KMS-11 (cell line): ENCODE results near the gene COL23A1.

Experiments
- H2AFZ ChIP-seq: fragments of 200-600 bp; sonication (generic); 2 replicates; pipeline ENCODE4 v1.6.1; 2016; ENCODE audit warnings: antibody characterized with exemption, mixed run types, low read depth
- H3K27ac ChIP-seq: fragments of 200-600 bp; sonication (generic); 2 replicates; pipeline ENCODE4 v1.6.1; 2016; ENCODE audit warnings: mild to moderate bottlenecking, mixed run types
- H3K27me3 ChIP-seq: fragments of 200-600 bp; sonication (generic); 2 replicates; pipeline ENCODE4 v1.6.1; 2017; ENCODE audit warnings: mild to moderate bottlenecking, low read depth, mixed run types, moderate library complexity; ENCODE audit not compliant: insufficient read depth
- H3K36me3 ChIP-seq: fragments of 200-600 bp; sonication (generic); 2 replicates; pipeline ENCODE4 v1.6.1; 2017; ENCODE audit warnings: mild to moderate bottlenecking, mixed run types; ENCODE audit not compliant: insufficient read depth
- H3K4me1 ChIP-seq: fragments of 200-600 bp; sonication (generic); 2 replicates; pipeline ENCODE4 v1.6.1; 2016; ENCODE audit warnings: mild to moderate bottlenecking, low read depth, mixed run types; ENCODE audit not compliant: poor library complexity, severe bottlenecking
- H3K4me2 ChIP-seq: fragments of 200-600 bp; sonication (generic); 2 replicates; pipeline ENCODE4 v1.7.0; 2016; ENCODE audit warnings: mild to moderate bottlenecking, mixed run types
- H3K4me3 ChIP-seq: fragments of 200-600 bp; sonication (generic); IDR thresholded peaks from 2 replicates; pipeline ENCODE4 v1.6.1; 2017; ENCODE audit warnings: low read depth, low read length, mixed read lengths; ENCODE audit not compliant: insufficient read depth
- H3K79me2 ChIP-seq: fragments of 200-600 bp; sonication (generic); 2 replicates; pipeline ENCODE4 v1.6.1; 2016; ENCODE audit warnings: low read depth, mixed run types; ENCODE audit not compliant: insufficient read depth
- H3K9ac ChIP-seq: fragments of 200-600 bp; sonication (generic); 2 replicates; pipeline ENCODE4 v1.6.1; 2016; ENCODE audit warnings: mild to moderate bottlenecking, mixed run types
- H4K20me1 ChIP-seq: fragments of 200-600 bp; sonication (generic); 2 replicates; pipeline ENCODE4 v1.6.1; 2016; ENCODE audit warnings: mild to moderate bottlenecking, mixed run types; ENCODE audit not compliant: insufficient read depth
- TF ChIP-seq, protein P1 (sequence below): fragments of 200-600 bp; sonication (generic); conservative IDR thresholded peaks from 2 replicates; pipeline ENCODE4 v1.6.1; 2017; ENCODE audit warnings: low read depth, mild to moderate bottlenecking, antibody characterized with exemption, low read length, moderate library complexity, mixed read lengths

COL23A1 gene

GRCh38 chr5:178227929-178228328, 362.3 kb downstream of the COL23A1 start:
- H3K4me1 ChIP-seq = peaks cover 6% of the 10 kb centered on the region
- H3K4me3 ChIP-seq = no peak overlapping the region
- no peak overlapping the region for H3K9ac ChIP-seq
- H3K4me2 ChIP-seq = no peak overlapping the region
- H3K36me3 ChIP-seq = no peaks in the 10 kb centered on the region
- TF ChIP-seq, protein P1, sequence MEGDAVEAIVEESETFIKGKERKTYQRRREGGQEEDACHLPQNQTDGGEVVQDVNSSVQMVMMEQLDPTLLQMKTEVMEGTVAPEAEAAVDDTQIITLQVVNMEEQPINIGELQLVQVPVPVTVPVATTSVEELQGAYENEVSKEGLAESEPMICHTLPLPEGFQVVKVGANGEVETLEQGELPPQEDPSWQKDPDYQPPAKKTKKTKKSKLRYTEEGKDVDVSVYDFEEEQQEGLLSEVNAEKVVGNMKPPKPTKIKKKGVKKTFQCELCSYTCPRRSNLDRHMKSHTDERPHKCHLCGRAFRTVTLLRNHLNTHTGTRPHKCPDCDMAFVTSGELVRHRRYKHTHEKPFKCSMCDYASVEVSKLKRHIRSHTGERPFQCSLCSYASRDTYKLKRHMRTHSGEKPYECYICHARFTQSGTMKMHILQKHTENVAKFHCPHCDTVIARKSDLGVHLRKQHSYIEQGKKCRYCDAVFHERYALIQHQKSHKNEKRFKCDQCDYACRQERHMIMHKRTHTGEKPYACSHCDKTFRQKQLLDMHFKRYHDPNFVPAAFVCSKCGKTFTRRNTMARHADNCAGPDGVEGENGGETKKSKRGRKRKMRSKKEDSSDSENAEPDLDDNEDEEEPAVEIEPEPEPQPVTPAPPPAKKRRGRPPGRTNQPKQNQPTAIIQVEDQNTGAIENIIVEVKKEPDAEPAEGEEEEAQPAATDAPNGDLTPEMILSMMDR = no peak
- H3K79me2 ChIP-seq = peaks cover 18% of the 10 kb centered on the region; the same call in 1 of the 2 replicates
- H3K27me3 ChIP-seq = no peaks in the 10 kb centered on the region
- no peaks in the 10 kb centered on the region for H4K20me1 ChIP-seq
- no peak overlapping the region for H2AFZ ChIP-seq
- no peak overlapping the region for H3K27ac ChIP-seq

GRCh38 chr5:178227138-178227659, 363.0 kb downstream of the COL23A1 start:
- Histone ChIP-seq H3K9ac (no peak overlapping the region), H4K20me1 (no peaks in the 10 kb centered on the region), H2AFZ (no peak overlapping the region), H3K27me3 (no peaks in the 10 kb centered on the region), H3K79me2 (peaks cover 18% of the 10 kb centered on the region; the same call in 1 of the 2 replicates), H3K27ac (no peak overlapping the region), H3K36me3 (no peaks in the 10 kb centered on the region), H3K4me2 (no peak overlapping the region), H3K4me1 (peaks cover 6% of the 10 kb centered on the region), H3K4me3 (no peak overlapping the region)
- TF ChIP-seq, protein P1 = no peak

DNA sequence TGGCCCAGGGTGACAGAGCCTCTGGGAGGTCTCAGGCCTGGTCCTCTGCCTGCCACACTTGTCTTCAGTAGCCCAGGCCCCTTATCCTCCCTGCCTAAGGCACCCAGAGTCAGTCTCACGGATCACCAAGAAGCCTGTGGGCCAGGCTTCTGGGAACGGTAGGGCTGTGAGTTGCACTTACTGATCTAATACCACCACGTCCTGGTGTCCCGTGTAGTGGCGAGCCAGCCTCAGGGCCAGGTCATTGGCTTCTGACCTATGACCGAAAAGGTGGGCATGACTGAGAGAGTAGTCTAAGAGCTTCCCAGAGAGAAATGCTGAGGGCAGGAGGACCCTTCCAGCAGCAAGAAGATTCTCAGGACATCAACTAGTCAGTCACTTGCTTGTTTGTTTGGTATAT, 365.0 kb downstream of the COL23A1 start:
- Histone ChIP-seq H3K9ac (no peak overlapping the region), H3K4me3 (no peak overlapping the region), H3K27ac (no peak overlapping the region), H3K4me1 (no peaks in the 10 kb centered on the region), H3K36me3 (no peaks in the 10 kb centered on the region), H2AFZ (no peak overlapping the region), H3K27me3 (no peaks in the 10 kb centered on the region), H3K79me2 (peaks cover 4% of the 10 kb centered on the region; the same call in 1 of the 2 replicates), H3K4me2 (no peak overlapping the region), H4K20me1 (no peaks in the 10 kb centered on the region)
- TF ChIP-seq, protein P1 = no peak

- Histone ChIP-seq H3K9ac (no peak overlapping the region), H4K20me1 (no peaks in the 10 kb centered on the region), H2AFZ (no peak overlapping the region), H3K4me3 (no peak overlapping the region), H3K4me2 (no peak overlapping the region), H3K79me2 (no peaks in the 10 kb centered on the region), H3K27me3 (no peaks in the 10 kb centered on the region), H3K4me1 (no peaks in the 10 kb centered on the region), H3K27ac (no peak overlapping the region), H3K36me3 (no peaks in the 10 kb centered on the region)
- TF ChIP-seq, protein P1 = no peak
Observed at GRCh38 chr5:178224403-178224802, 365.8 kb downstream of the COL23A1 start.
